HG02852 (cell line): ENCODE measurements around the gene UFSP1.
"Not testable (repeated sequence)": the region's sequence is repeated elsewhere in the genome, so short reads cannot be mapped to it uniquely, and the experiment has no call there.

Source experiments
- ATAC-seq: cut with Tn5 transposase; IDR thresholded peaks from one replicate; pipeline ENCODE4 v1.9.1; 2021; ENCODE audit warnings: mild to moderate bottlenecking, moderate library complexity; ENCODE audit not compliant: unreplicated experiment

Gene UFSP1

DNA sequence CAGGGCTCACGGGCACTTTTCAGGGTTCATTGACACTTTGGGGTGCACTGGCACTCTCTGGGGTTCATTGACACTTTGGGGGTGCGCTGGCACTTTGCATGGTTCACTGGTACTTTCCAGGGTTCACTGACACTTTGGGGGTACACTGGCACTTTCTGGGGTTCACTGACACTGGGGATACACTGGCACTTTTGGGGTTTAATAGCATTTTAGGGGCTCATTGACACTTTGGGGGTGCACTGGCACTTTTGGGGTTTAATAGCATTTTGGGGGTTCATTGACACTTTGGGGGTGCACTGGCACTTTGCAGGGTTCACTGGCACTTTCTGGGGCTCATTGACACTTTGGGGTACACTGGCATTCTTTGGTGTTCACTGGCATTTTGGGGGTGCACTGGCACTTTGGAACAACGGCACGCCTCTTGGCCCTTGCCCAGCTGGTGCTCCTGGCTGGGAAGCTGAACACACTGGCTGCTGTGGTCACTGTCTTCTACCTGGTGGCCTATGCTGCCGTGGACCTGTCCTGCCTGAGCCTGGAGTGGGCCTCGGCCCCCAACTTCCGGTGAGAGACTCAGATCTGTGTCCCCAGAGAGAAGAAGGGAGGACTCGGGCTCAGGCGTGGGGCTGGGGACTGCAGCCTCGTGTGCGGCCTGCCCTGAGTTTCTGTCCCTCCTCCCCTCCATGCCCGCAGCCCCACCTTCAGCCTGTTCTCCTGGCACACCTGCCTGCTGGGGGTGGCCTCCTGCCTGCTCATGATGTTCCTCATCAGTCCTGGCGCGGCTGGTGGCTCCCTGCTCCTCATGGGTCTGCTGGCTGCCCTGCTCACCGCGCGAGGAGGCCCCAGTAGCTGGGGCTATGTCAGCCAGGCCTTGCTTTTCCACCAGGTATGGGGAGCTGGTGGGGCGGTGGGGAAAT, 28.6 kb downstream of the UFSP1 start:
- no peak for ATAC-seq

DNA sequence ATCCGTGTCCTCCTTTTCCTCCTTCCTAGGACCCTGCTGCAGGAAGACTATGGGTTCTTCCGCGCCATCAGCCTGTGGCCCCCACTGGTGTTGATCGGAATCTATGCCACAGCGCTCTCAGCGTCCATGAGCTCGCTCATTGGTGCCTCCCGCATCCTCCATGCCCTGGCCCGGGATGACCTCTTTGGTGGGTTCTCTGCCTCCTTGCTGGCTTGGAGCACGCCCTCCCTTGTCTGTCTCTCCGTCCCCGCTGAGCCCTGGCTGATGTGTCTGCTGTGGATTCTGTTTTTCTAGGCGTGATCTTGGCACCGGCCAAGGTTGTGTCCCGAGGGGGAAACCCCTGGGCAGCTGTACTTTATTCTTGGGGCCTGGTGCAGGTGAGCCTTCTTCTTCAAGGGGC, 29.7 kb downstream of the UFSP1 start:
- no peak for ATAC-seq

DNA sequence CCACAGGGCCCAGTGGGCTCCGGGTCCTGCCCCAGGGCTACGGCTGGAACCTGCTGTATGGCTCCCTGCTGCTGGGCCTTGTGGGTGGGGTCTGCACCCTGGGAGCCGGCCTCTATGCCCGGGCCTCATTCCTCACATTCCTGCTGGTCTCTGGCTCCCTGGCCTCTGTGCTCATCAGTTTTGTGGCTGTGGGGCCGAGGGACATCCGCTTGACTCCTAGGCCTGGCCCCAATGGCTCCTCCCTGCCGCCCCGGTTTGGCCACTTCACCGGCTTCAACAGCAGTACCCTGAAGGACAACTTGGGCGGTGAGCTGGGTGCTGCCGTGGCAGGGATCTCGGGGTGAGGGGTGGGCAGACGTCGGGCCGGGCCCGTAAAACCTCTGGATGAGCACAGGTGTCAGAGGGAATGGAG, 32.6 kb downstream of the UFSP1 start:
- ATAC-seq, result no peak

DNA sequence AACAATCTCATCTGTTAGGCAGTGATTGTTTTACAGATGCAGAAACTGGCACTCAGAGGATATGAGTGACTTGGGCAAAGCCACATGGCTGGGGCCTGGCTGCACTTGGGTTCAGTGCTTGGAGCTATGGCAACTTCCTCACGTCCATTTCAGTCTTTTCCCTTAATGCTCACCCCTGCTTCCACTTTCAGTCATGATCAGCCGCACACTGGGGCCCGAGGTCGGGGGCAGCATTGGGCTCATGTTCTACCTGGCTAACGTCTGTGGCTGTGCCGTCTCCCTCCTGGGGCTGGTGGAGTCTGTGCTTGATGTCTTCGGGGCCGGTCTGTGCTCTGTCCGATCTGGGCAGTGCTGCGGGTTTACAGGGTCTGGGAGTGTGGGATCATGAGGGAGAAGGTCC, 34.0 kb downstream of the UFSP1 start:
- no peak for ATAC-seq

DNA sequence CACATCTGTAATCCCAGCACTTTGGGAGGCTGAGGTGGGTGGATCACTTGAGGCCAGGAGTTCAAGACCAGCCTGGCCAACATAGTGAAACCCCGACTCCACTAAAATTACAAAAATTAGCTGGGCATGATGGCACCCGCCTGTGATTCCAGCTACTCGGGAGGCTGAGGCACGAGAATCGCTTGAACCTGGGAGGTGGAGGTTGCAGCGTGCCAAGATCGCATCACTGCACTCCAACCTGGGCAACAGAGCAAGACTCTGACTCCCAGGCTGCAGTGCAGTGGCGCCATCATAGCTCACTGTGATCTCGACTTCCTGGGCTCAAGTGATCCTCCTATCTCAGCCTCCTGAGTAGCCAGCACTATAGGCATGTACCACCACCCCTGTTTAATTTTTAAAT, 34.6 kb downstream of the UFSP1 start:
- ATAC-seq, result not testable (repeated sequence)

DNA sequence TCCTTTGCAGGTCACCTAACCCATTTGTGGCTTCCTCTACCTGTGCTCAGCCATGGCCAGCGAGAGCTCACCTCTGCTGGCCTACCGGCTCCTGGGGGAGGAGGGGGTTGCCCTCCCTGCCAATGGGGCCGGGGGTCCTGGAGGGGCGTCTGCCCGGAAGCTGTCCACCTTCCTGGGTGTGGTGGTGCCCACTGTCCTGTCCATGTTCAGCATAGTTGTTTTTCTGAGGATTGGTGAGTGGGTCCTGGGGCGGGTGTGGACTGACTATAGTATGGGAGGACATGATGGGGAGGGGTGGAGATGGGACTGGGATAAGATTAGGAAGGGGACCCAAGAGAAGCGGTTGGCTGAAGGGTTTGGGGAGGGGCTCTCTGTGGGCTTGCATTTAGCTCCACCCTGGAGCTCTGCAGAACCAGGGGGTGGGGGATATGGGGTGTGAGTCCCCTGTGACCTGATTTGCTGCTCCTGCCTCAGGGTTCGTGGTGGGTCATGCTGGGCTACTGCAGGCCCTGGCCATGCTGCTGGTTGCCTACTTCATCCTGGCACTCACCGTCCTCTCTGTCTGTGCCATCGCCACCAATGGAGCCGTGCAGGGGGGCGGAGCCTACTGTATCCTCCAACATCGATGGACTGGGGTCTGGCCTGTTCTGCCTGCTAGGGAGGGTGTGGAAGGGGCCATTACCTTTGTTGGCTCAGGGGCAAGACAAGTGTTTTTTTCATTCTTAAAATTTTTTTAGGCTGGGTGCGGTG, 35.2 kb downstream of the UFSP1 start:
- no peak for ATAC-seq

DNA sequence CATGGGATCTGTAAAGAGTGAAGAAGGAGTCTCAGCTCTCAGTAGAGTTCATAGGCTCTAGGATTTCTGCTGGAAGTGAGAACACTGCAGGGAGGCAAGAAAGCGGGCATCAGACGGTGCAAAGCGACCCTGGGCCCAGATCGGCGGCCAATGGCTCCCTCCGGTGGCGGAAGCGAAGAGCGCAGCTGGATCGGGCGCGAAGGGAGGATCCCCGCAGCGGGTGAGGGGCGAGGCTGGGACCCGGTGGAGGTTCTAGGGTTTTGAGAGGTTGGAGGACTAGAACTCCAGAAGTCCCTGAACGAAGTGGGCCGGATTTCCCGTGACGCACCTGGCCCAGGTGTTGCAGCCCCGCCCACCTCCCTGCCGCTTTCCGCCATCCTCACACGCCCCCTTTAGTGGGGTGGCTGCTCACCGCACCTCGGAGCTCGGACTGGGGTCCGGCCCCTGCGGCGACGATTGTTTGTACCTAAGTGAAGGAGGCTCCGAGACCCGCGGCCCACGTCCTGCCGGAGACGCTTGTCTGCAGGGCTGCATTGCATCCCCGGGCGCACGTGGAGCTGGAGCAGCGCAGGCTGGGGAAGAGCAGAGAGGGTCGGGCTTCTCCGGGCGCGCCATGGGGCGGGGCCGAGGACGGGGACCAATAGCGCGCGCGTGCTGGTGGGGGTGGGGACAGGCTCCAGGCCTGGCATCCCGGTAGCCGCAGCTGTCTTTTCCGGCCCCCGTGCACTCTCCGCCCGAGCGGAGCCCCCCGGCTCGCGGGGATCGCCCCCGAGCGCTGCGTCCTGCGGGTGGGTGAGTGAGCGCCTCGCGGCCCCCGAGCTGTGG, 37.3 kb downstream of the UFSP1 start, which contains the start of gene SLC12A9:
TSS of gene SLC12A9 (plus strand) at position 666 of the 825 bp plus-strand sequence. CDS start 1,485 bp downstream, outside the sequence.
- ATAC-seq, result peak; percentile 92

DNA sequence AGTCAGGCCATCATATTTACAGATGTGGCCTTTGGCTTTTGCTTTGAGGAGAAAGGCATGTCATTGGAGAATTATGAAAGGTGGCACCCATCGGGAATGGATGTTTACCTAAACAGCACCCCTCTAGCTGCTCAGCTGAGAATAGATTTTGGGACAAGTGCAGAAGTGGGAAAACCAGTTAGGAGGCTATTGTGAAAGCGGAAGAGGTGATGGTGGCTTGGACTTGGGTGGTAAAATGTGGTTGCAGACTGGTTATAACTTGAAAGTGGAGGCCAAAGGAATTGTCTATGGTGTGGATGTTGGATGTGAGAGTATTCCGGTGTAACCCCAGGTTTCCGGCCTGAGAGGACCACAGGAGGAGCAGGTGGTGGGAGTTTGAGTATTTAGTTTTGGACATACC, 42.2 kb downstream of the UFSP1 start:
- no peak for ATAC-seq

DNA sequence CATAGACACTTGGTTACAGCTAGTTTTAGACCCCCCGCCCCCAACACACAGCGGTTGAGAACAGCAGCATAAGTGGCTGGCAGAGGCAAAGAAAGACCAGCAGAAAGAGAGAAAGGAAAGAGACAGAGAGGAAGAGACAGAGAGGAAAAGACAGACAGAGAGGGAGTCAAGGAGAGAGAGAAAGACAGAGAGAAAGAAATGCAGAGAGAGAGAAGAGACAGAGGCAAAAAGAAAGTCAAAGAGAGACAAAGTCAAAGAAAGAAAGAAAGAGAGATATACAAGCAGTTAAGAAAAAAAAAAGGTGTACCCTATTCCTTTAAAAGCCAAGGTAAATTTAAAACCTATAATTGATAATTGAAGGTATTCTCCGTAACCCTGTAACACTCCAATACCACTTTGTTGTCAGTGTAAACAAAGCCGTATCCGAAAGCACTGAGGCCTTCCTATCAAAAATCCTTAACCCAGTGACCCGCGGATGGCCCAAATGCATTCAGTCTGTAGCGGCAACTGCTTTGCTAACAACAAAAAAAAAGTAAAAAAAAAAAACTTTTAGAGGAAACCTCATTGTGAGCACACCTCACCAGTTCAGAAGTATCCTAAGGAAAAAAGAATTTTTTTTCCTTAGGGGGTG, 48.9 kb downstream of the UFSP1 start:
- no peak for ATAC-seq

DNA sequence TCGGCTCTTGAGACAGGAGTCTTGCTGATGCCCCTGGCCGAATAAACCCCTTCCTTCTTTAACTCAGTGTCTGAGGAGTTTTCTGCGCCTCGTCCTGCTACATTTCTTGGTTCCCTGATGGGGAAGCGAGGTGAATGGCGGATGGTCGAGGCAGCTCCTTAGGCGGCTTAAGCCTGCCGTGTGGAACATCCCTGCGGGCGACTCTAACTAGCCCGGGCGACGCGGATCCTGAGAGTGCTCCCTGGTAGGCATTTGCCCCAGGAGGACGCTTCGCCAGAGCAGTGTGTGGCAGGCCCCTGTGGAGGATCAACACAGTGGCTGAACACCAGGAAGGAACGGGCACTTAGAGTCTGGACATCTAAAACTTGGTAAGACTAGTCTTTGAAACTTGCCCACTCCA, 50.2 kb downstream of the UFSP1 start:
- no peak for ATAC-seq
